ENCODE results near the gene GABPB2.
"Not testable (repeated sequence)": the region's sequence is repeated elsewhere in the genome, so short reads cannot be mapped to it uniquely, and the experiment has no call there.

Gene GABPB2

DNA sequence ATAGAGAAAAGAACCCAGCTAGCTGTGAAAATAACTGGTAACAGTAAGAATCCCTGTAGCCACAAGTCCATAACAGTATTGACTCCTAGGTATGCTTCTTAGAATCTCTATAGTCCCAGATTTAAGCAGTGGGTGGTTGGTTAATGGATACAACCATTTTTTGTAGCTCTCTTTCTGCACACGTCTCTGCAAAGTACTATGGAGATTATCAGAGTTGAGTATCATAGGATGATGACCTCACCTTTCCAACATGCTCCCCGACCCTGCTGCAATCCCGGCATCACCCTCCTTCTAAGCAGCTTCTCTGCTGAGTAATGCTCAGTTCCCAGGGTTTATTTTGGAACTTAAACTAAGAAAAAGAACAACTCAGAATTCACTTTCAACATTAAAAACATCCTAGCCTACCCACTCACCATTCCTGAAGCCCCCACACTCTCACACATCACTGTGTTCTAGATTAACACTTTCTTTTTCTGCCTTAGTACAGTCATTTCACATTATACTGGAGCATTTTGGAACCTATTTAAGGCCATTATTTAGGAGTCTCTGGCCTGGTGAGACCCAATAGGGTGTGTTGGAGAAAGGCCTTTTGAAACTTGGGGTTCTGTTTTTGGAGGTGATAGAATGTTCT is 7.7 kb upstream of the GABPB2 start:
- in situ Hi-C loops (cut with HindIII; ENCODE audit: low sequenced_read_pairs), result no loop called here
- TF ChIP-seq, protein P1, sequence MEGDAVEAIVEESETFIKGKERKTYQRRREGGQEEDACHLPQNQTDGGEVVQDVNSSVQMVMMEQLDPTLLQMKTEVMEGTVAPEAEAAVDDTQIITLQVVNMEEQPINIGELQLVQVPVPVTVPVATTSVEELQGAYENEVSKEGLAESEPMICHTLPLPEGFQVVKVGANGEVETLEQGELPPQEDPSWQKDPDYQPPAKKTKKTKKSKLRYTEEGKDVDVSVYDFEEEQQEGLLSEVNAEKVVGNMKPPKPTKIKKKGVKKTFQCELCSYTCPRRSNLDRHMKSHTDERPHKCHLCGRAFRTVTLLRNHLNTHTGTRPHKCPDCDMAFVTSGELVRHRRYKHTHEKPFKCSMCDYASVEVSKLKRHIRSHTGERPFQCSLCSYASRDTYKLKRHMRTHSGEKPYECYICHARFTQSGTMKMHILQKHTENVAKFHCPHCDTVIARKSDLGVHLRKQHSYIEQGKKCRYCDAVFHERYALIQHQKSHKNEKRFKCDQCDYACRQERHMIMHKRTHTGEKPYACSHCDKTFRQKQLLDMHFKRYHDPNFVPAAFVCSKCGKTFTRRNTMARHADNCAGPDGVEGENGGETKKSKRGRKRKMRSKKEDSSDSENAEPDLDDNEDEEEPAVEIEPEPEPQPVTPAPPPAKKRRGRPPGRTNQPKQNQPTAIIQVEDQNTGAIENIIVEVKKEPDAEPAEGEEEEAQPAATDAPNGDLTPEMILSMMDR (IDR thresholded peaks at IDR 0.05; ENCODE audit: low read depth, low read length, missing control alignments), result no peak
- no peak for DNase-seq (ENCODE audit: low read depth)
- no peak overlapping the region for H3K4me3 ChIP-seq (ENCODE audit: low read depth, low read length)

DNA sequence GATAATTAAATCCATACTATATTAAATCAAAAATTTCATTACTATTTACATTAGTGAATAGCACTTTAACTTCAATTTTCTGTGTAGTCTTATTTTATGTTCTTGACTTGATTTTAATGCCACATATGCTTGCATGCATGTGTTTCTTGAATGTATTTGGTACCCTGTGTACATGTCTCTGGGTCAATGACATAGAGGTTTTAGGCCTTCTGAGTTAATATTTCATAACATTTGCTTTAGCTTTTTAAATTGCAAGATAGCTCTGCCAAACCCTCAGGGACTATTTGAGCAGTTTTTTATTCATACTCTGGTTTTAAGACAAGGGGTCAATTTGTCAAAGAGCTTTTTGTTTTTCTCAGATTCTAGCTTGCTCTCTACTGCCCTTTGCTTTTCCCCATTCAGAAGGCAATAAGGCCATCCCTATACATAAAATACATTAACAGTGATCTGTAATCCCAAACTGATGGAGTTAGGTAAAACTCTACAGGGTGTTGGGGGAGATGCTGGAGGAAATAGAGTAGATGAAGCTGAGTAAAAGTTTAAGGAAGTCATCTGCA is 5.4 kb upstream of the GABPB2 start:
- DNase-seq (ENCODE audit: low read depth), result no peak
- in situ Hi-C loops (cut with HindIII; ENCODE audit: low sequenced_read_pairs), result no loop called here

GRCh38 chr1:151067185-151067584 is 3.4 kb upstream of the GABPB2 start:
- TF ChIP-seq, protein P1 (IDR thresholded peaks at IDR 0.05; ENCODE audit: low read depth, low read length, missing control alignments), result no peak
- in situ Hi-C loops (cut with HindIII; ENCODE audit: low sequenced_read_pairs), result no loop called here
- no peak for DNase-seq (ENCODE audit: low read depth)

More for the DNA sequence above, 5.4 kb upstream of the GABPB2 start:
- H3K4me3 ChIP-seq (ENCODE audit: low read depth, low read length), result no peak overlapping the region
- TF ChIP-seq, protein P1 (IDR thresholded peaks at IDR 0.05; ENCODE audit: low read depth, low read length, missing control alignments), result no peak

DNA sequence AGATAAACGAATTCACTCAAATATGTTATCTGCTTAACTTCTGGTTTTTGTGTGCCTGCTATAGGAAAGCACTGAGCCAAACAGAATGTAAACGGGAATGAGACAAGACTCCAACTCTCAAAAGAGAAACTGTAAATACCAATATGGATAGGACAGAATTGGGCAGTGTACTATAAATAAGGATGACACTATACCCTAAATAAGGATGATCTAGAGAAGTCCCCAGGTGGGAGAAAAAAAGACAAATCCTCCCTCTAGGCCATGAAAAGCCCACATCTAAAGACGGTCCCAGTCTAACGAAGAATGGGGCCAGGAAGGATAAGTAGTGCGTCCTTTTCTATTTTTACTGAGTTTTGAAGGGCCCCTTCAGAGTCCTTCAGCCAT is 1.5 kb upstream of the GABPB2 start:
- TF ChIP-seq, protein P1 (IDR thresholded peaks at IDR 0.05; ENCODE audit: low read depth, low read length, missing control alignments), result no peak
- in situ Hi-C loops (cut with HindIII; ENCODE audit: low sequenced_read_pairs), result no loop called here
- no peak overlapping the region for H3K4me3 ChIP-seq (ENCODE audit: low read depth, low read length)
- no peak for DNase-seq (ENCODE audit: low read depth)

More at GRCh38 chr1:151067185-151067584, 3.4 kb upstream of the GABPB2 start:
- no peak overlapping the region for H3K4me3 ChIP-seq (ENCODE audit: low read depth, low read length)

- no peak overlapping the region for H3K4me3 ChIP-seq (ENCODE audit: low read depth, low read length)
- DNase-seq (ENCODE audit: low read depth), result no peak
- in situ Hi-C loops (cut with HindIII; ENCODE audit: low sequenced_read_pairs), result no loop called here
- TF ChIP-seq, protein P1 (IDR thresholded peaks at IDR 0.05; ENCODE audit: low read depth, low read length, missing control alignments), result no peak
Measured at GRCh38 chr1:151072224-151072623, 1.7 kb downstream of the GABPB2 start.

- in situ Hi-C loops (cut with HindIII; ENCODE audit: low sequenced_read_pairs), result no loop called here
Measured at GRCh38 chr1:151085953-151086559, 15.5 kb downstream of the GABPB2 start.

DNA sequence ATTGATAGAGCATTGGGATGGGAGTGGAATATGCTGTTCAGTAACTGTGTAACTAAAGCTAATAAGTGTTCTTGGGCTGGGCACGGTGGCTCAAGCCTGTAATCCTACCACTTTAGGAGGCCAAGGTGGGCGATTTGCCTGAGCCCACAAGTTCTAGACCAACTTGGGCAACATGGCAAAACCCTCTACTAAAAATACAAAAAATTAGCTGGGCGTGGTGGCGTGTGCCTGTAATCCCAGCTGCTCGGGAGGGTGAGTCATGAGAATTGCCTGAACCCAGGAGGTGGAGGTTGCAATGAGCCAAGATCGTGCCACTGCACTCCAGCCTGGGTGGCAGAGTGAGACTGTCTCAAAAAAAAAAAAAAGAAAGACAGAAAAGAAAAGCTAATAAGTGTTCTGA is 26.9 kb downstream of the GABPB2 start:
- not testable (repeated sequence) for DNase-seq (ENCODE audit: low read depth); H3K4me3 ChIP-seq (ENCODE audit: low read depth, low read length)
- in situ Hi-C loops (cut with HindIII; ENCODE audit: low sequenced_read_pairs), result loop anchor here (5.0 kb wide), 1 partner anchor 45 kb away; no protein-coding TSS in a partner anchor

More at GRCh38 chr1:151085953-151086559, 15.5 kb downstream of the GABPB2 start:
- no peak overlapping the region for H3K4me3 ChIP-seq (ENCODE audit: low read depth, low read length)
- TF ChIP-seq, protein P1 (IDR thresholded peaks at IDR 0.05; ENCODE audit: low read depth, low read length, missing control alignments), result no peak
- no peak for DNase-seq (ENCODE audit: low read depth)

Measured in astrocyte of the cerebellum (primary cell).